Adrenal gland (tissue), 12 donors: ENCODE measurements around the gene RAP1A. TPM values are rescaled to one million over a fixed set of nuclear protein-coding genes. Genes with fewer than 3 reads are reported as not detected.
A peak's percentile ranks its signal among the peaks of the same experiment; 100 is the strongest.

Experiments used
- DNase-seq, 7 donors: peaks; one replicate each; pipeline ENCODE4 v3.0.0-alpha.2; 2019 to 2020
- H3K27ac ChIP-seq, 5 donors: fragments of 200-600 bp; sonication (generic) in 4 of 5; 1 replicate in 3 of 5; 2 replicates in 2 of 5; pipeline versions ENCODE4 v1.5.1 to v1.8.0; 2016 to 2020; ENCODE audit warnings: mild to moderate bottlenecking in 1 of 5
- H3K27me3 ChIP-seq: fragments of 200-600 bp; 2 replicates; pipeline ENCODE4 v1.8.0; 2021
- H3K36me3 ChIP-seq, 2 donors: fragments of 200-600 bp; replicated peaks in 1 of 2; 1 replicate in 1 of 2; 2 replicates in 1 of 2; pipeline versions ENCODE4 v1.5.1 to v1.8.0; 2018 to 2022
- H3K4me1 ChIP-seq, 2 donors: fragments of 200-600 bp; replicated peaks in 1 of 2; 1 replicate in 1 of 2; 2 replicates in 1 of 2; pipeline versions ENCODE4 v1.5.1 to v1.8.0; 2018 to 2021
- H3K4me3 ChIP-seq, 4 donors: fragments of 200-600 bp; sonication (generic) in 3 of 4; one replicate each; pipeline ENCODE4 v1.5.1; 2016 to 2018
- H3K9me3 ChIP-seq, 3 donors: fragments of 200-600 bp; sonication (generic) in 1 of 3; replicated peaks in 1 of 3; 1 replicate in 2 of 3; 2 replicates in 1 of 3; pipeline versions ENCODE4 v1.5.1 to v1.8.0; 2016 to 2021
- POLR2A ChIP-seq, 2 donors: fragments of 450-650 bp; IDR thresholded peaks; one replicate each; pipeline ENCODE4 v1.6.1; 2017; ENCODE audit warnings: antibody characterized with exemption in 2 of 2, mild to moderate bottlenecking in 2 of 2, moderate library complexity in 1 of 2
- WGBS, 4 donors: extraction: QIAGEN DNeasy Blood & Tissue Kit in 2 of 4; methylation state at CpG; one replicate each; pipeline versions ENCODE4 v1.1.5 to v1.1.7; 2013 to 2017; 5-methylcytosine and 5-hydroxymethylcytosine counted together
- intact Hi-C, 2 donors: fragments of 100-400 bp; cut with DNase I; formaldehyde crosslinking; loops; one replicate each; pipeline versions ENCODE4 v1.14.1 to v1.15.0; 2022 to 2023
- polyA plus RNA-seq, 3 donors: library from polyadenylated mRNA; stranded (reverse); fragments of 200-250 nt in 2 of 3; fragments of 350-450 nt in 1 of 3; fragmentation: Illumina TruSeq in 1 of 3; extraction: RNeasy Lipid Tissue Mini Kit (QIAGEN cat#74804) in 1 of 3; gene quantifications; one replicate each; pipeline ENCODE4 v1.2.3, GENCODE V29; 2013 to 2014
- total RNA-seq, 9 donors: library from RNA; depleted of rRNA in 4 of 9; stranded (reverse); fragments of >200 nt in 4 of 9; fragments of 120-200 nt in 1 of 9; fragmentation: NEBNext Ultra II Directional in 1 of 9; extraction: Animal tissue kit (Norgen Biotek cat#: 25700) in 1 of 9; gene quantifications; one replicate each; pipeline versions ENCODE4 v1.1.0 to v1.2.4, GENCODE V29; 2013 to 2023
- TF ChIP-seq, protein P1 (sequence below), 6 experiments: fragments of 450-650 bp in 4 of 6; fragments of 200-600 bp in 2 of 6; sonication (generic) in 1 of 6; IDR thresholded peaks; 1 replicate in 5 of 6; 2 replicates in 1 of 6; pipeline versions ENCODE4 v1.5.1 to v1.8.0; 2016 to 2021; ENCODE audit warnings: antibody characterized with exemption in 6 of 6, mild to moderate bottlenecking in 2 of 6, moderate library complexity in 1 of 6
- donor health status: healthy with polysubstance abuse.
- donor health status: Bipolar disorder and iron deficiency.
- donor health status: DM: yes; HTN: yes; CAD: no.
- donor health status: DM: no; HTN: no; CAD: no.
- donor health status: DM: no; HTN: no; CAD: no.
- donor health status: DM: yes; HTN: yes; CAD: no.

The RAP1A gene
- total and polyA plus RNA-seq, 12 donors, result 23.1 to 157 (median 60.2) TPM

- Histone ChIP-seq H3K36me3 (no peaks in the 10 kb centered on the region), H3K4me3 (no peak overlapping the region), H3K27me3 (no peaks in the 10 kb centered on the region), H3K9me3 (no peaks in the 10 kb centered on the region), H3K4me1 (no peaks in the 10 kb centered on the region), H3K27ac (no peak overlapping the region)
- no peak for TF ChIP-seq POLR2A (IDR thresholded peaks at IDR 0.05)
- TF ChIP-seq, protein P1, sequence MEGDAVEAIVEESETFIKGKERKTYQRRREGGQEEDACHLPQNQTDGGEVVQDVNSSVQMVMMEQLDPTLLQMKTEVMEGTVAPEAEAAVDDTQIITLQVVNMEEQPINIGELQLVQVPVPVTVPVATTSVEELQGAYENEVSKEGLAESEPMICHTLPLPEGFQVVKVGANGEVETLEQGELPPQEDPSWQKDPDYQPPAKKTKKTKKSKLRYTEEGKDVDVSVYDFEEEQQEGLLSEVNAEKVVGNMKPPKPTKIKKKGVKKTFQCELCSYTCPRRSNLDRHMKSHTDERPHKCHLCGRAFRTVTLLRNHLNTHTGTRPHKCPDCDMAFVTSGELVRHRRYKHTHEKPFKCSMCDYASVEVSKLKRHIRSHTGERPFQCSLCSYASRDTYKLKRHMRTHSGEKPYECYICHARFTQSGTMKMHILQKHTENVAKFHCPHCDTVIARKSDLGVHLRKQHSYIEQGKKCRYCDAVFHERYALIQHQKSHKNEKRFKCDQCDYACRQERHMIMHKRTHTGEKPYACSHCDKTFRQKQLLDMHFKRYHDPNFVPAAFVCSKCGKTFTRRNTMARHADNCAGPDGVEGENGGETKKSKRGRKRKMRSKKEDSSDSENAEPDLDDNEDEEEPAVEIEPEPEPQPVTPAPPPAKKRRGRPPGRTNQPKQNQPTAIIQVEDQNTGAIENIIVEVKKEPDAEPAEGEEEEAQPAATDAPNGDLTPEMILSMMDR (IDR thresholded peaks at IDR 0.05), result no peak
- intact Hi-C loops, result no loop called here
- WGBS, 4 donors, result 25 to 47% (median 43%) methylated on average over 5 of the region's 5 CpGs
- peak in 3 of 7 donors; percentile 23 to 57 (median 51) for DNase-seq
Observed at GRCh38 chr1:111725192-111725591, 105.6 kb downstream of the RAP1A start.

DNA sequence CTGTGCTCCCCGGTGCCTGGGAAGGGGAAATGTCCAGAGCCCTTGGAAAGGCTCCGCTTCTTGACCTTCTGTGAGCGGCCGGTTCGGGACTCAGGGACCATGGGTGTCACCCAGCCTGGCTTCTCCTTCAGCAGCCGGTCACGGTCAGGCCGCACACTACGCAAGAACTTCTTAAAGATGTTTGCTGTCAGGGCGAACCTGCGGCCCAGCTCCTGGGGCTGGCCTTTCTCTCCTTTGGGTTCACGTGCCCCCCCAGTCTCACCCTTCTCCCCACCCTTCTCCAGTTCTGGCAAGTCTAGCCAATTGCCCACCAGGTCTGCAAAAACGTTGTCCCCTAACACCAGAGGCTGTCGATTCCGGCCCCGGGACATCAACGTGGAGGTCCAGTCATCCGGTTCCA, 107.5 kb downstream of the RAP1A start:
- no peak overlapping the region for H3K4me3 ChIP-seq
- intact Hi-C loops, result no loop called here

GRCh38 chr1:111729271-111729921, 109.8 kb downstream of the RAP1A start:
- H3K4me1 ChIP-seq, result no peaks in the 10 kb centered on the region
- intact Hi-C loops, result no loop called here
- DNase-seq, result peak in 1 of 7 donors; percentile 8
- H3K9me3 ChIP-seq, result no peaks in the 10 kb centered on the region
- WGBS, 4 donors, result 68 to 82% (median 75%) methylated on average over 4 to 8 of the region's 8 CpGs
- TF ChIP-seq, protein P1 (IDR thresholded peaks at IDR 0.05), result no peak
- no peak for TF ChIP-seq POLR2A (IDR thresholded peaks at IDR 0.05)
- H3K27ac ChIP-seq, result no peak overlapping the region
- H3K27me3 ChIP-seq, result no peaks in the 10 kb centered on the region
- no peak overlapping the region for H3K4me3 ChIP-seq
- no peaks in the 10 kb centered on the region for H3K36me3 ChIP-seq

More for the DNA sequence above, 107.5 kb downstream of the RAP1A start:
- 87 to 92% (median 89%) methylated on average over 13 to 18 of the region's 18 CpGs for WGBS, 4 donors
- no peaks in the 10 kb centered on the region for H3K27me3 ChIP-seq
- no peaks in the 10 kb centered on the region for H3K4me1 ChIP-seq
- H3K27ac ChIP-seq, result no peak overlapping the region
- no peaks in the 10 kb centered on the region for H3K9me3 ChIP-seq
- H3K36me3 ChIP-seq, result no peaks in the 10 kb centered on the region
- no peak for TF ChIP-seq POLR2A (IDR thresholded peaks at IDR 0.05)
- TF ChIP-seq, protein P1 (IDR thresholded peaks at IDR 0.05), result no peak
- no peak for DNase-seq

- WGBS, 4 donors, result 84 to 92% (median 88%) methylated on average over 7 of the region's 7 CpGs
- intact Hi-C loops, result no loop called here
Observed at GRCh38 chr1:111729946-111730681, 110.5 kb downstream of the RAP1A start.

More at GRCh38 chr1:111729946-111730681, 110.5 kb downstream of the RAP1A start:
- TF ChIP-seq, protein P1 (IDR thresholded peaks at IDR 0.05), result no peak
- no peak for TF ChIP-seq POLR2A (IDR thresholded peaks at IDR 0.05)
- DNase-seq, result peak in 1 of 7 donors; percentile 44
- Histone ChIP-seq H3K4me3 (no peak overlapping the region), H3K36me3 (no peaks in the 10 kb centered on the region), H3K27ac (no peak overlapping the region), H3K27me3 (no peaks in the 10 kb centered on the region), H3K4me1 (no peaks in the 10 kb centered on the region), H3K9me3 (no peaks in the 10 kb centered on the region)
